ENCODE measurements around the gene SLC25A26.

Gene SLC25A26

DNA sequence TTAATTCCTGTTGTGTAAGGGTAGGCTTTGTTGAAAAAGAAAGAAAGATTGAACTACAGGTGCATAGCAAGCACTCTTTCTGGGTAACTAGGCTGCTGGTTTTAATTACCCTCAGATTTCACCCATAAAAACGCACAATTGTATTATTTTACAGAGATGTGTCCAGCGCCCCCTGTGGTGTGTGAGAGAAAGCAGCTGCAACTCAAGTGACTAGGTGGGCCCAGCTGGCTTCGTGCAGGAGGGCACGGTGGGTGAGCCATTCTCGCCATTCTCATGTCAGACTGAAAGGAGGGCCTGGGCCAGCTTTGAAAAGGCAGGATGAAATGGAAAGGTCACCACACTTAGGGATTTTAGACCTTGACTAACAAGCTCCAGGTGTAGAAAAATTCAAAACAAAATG is 157.5 kb downstream of the SLC25A26 start:
- peak; percentile 15 for DNase-seq

DNA sequence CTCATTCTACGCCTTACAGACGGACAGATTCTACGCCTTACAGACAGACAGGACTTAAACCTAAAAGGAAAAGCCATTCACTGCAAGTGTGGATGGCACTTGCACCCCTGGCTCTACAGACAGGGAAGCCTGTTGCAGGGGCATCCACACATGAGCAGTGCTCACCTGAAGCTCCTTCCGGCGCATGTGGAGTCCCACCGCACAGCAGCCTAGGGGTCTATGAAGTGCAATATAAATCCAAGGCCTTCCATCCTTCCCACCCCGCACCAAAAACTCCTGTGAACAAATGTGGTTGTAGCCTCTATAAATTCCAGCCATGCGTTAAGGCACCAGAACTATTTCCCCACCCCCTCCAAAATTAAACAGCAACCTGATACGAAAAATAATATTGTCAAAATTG is 158.8 kb downstream of the SLC25A26 start:
- no peak for DNase-seq

DNA sequence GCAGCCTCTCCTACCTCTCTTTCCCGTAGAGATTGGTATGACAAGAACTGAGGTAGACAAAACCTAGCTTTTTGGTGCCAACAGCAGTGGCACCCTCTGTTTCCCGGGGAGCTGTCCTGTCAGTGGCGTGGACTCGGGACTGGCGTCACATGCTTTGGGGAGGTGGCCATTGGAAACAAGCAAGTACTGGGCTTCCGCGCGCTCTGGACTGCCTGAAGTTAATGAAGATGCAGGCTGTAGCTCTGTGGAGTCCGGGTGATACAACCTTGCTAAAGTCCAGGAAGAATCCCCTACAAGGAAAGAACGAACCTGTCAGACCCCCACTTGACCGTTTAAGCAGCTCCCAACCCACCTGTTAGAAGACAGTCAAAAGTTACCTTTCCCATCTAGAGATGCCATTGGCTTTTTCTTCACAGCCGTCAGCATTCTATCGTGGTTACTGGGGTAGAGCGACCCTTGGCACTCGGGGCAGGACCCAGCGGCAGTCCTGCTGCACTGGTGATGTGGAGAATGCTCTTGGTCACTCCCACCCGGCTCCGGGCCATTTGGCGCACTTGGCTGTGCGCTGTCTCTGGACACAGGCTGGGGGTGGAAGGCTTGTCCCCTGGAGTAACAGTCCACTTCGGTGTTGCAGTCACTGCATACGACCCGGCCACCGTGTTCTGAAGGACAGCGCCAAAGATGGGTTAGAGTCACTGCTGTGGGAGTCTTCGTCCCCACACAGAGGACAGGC is 159.6 kb downstream of the SLC25A26 start:
- DNase-seq = no peak

DNA sequence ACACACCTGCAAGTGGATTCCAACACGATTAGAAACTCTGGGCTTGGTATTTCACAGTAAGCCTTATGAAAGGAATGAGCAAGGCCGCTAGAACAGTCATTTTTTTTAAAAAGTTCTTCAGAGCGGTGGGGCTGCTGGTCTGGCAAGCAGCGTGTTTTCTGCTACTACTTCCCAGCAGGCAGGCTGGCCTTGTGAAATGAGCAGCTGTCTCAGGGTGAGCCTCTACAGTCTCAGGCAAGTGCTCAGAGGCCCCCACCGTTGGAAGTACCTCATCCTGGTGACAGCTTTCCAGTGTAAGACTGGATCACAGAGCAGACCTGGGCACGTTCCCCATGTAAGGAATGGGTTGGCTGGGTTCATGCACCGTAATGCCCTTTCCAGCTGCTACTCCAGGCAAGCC is 160.8 kb downstream of the SLC25A26 start:
- no peak for DNase-seq

DNA sequence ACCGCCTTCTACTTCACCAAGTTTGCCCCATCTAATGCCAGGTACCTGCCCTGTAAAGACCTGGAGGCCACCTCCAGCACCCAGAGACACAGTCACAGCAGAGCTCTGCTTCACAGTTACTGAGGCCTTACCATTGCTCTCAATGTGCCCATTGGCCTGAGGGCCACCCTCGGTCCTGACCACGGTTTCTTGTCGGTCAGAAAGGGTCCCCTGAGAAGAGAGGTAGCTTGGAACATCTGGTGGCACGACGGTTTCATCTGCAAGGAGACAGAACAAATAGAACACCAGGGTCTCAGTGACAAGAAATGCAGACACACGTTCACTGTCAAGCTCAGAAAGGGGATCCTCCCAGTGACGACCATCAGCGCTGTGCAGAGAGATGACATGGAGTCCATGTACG is 161.3 kb downstream of the SLC25A26 start:
- no peak for DNase-seq

DNA sequence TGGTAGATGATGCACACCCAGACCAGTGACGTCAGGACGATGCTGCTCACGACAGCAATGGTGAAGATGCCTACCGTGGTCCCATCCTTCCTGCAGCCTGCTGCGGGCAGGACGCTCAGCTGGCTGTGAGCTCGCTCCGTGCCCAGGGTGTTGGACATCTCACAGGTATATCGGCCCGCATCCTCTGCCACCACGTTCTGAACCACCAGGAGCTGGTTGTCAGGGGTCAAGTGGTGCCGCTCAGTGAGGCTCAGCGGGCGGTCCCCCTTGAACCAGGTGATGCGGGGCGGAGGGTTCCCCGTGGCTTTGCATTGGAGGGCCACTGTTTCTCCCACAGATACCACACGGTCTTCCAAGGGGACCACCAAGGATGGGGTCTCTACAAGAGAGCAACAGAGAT is 162.2 kb downstream of the SLC25A26 start:
- no peak for DNase-seq

DNA sequence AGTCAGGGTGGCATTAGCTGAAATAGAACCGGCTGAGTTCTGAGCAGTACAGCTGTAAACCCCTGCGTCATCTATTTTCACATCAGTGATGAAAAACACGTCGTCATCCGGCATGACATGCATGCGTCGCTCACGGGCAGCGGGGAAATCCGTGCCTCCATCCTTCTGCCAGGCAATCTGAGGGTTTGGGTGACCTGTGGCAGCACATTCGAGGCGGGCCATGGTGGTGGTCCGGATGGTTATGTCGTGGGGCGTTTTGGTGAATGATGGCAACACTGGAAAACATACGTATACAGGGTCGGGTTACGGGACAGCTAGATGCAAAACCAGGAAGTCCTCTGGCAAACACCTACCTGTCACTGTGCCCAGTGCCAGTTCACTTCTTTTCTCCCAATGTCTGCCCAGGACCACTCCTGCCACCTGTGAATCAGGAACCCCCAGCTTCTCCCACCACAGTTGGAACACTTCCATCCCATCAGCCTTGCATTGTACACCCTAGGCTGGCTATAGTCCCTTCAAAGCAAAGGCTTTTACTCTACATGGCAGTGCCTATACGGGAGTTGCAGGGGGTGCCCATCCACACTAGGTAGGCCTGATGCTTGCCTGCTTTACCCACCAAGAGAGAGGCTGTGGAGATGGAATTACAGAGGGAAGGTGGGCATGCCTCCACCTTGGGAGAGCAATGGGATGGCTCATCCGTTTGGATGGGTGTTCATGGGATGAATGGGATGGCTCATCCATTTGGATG is 163.4 kb downstream of the SLC25A26 start:
- DNase-seq = no peak

DNA sequence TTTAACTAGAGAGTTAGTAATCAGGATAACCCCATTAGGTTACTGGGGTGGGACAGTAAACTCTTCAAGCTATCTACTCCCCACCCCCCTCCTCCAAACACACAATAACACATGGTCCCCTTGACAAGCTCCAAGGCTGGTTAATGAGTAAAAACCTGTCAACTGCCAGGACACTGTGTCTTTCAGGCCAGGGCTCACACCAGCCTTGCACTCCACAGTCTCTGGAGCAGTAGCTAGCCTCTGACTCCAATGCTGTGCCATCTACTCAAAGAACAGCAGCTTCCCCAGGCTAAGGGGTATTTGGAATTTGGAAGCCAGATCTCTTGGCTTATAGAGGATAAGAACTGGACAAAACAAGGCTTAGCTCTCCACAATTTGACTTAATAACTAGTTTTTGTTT is 164.3 kb downstream of the SLC25A26 start:
- DNase-seq = no peak

DNA sequence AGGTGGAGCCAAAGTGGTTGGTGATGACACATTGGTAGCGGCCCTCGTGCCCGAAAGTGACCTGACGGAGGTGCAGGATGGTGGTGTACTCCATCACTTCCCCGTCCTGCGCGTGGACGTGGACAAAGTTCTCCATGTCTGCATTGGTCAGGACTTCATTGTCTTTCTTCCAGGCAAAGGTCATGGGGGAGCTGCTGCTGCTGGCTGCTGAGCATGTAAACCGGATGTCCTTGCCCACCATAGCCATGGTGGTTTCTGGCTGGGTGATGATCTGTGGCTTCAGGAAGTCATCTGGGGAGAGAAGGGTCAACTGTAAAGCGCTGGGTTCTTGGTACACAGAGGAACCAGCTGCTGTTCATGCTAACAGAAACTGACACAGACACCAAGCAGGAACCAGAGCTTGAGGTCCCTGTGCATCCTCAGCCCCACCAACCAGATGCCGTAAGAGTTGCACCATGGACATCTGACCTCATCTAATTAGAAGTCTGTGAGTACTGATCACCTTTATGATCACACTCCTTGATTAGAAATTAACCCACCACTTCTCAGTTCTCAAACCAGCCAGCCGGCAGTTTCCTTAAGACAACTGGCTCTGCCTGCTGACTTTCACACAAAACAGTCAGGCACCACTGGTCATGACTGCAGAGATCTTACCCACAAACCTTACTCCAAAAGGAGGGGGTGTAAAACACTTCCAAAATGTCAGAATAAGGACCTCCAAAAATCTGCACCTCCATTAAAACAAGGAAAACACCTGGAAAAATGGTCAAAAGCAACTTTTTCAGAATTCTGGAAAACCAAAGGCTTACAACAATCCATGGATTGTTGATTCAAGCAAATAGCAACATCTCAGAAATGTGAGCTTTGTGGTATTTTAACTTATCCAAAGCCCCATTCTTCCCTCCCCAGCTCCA is 165.5 kb downstream of the SLC25A26 start:
- DNase-seq = no peak

DNA sequence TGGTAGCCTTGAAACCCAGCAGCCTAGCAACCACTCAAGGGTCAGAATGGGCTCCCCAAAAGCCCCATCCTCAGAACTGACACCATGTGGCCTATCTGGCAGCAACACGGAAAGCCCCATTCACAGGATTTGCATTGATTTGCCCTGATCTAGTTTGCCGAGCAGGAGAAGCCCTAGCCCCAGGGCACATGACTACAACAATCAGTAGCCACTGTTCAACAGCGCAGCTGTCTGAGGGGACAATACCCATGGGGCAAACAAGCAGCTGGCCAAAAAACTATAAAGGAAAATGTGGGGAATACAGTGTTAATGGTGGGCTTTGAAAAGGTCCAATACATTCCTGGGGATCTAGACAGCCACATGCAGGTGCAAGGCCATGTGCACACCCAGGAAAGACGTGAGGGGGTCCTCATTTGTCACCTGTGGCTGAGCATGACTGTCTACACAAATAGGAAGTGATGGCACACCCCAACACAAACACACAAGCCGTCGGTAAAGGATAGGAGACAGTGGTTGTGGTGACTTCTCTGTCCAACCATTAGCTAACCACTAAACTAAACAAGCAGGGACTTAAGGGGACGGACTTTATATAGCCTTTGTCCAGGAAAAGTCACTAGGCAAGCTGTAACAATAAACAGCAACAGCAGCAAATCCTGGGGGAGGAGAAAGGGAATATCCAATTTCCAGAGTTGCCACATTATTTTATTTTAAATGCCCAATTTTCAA is 166.3 kb downstream of the SLC25A26 start:
- DNase-seq = no peak

DNA sequence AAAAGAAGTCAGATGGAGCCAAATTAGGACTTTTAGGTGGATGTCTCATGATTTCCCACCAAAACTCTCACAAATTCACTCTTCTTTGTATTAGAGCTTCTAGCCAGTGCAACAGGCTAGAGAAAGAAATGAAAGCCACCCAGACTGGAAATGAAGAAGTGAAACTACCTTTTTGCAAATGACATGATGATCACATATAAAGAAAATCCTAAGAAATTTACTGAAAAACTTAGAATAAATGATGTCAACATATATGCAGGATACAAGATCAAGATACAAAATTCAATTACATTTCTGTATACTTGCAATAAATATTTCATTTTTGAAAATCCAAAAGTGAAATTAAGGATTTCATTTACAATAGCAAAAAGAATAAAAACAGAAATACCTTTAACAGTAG is 169.2 kb downstream of the SLC25A26 start:
- no peak for DNase-seq

DNA sequence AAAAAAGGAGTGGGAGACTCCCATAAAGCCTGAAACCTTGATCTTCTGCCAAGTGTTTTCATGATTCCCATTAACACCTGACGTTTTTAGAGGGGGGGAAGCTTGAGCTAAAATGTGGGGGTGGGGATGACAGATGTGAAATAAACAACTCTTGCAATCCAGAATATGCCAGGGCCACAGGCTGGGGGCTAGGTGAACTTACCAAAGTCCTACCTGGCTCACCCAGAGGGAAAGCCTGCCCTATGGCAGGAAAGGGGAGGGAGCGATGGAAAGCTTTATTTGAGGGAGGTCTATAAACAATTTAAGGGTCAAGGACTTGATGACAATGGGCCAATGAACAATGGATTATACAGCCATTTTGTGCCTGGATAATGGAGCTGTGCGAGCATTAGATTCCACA is 171.7 kb downstream of the SLC25A26 start:
- no peak for DNase-seq

DNA sequence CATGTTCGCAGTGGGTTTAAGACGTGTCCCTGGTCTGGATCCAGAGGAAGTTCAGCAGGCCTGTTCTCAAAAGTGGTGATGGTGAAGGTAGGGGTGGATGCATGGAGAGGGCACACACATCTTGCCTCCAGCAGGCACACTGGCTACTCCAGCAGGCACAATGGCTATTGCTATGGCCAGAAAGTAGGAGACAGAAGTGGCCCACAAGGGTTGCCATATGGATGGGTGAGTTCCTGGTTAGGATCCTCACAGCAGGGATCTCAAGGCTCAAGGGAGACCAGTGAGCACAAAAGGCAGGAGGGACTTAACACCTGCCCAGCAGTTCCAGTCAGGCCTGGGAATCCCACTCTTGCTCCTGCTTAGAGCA is 172.1 kb downstream of the SLC25A26 start:
- no peak for DNase-seq

DNA sequence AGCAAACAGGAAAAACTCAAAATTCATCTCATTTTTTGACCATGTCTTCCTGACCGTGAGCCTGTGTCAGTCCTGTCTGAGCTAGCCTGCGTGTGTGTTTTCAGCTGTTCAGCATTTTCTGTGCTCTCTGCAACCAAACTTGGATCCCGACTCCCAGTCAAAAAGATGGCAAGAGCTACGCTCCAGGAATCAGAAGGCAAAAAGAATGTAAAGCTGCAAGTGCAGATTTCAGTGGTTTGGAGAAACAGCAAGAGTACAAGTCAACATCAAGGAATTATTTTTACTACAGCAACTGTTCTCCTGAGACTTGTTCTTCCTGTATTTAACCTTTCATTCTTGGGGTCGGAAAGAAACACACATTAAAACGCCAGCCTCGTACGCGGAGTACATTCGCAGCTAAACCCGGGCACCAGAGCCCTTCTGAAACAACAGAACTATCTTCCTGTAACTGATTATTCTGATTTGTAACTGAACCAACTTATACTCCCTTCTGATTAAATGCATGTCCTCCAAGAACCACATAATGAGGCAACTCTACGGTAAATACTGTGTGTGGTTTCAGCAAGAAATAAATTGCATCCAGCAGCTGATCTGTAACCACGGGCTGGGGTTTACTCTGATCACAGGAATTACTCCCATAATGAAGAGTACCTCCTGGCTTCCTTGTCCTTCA is 172.7 kb downstream of the SLC25A26 start:
- peak; percentile 58 for DNase-seq

DNA sequence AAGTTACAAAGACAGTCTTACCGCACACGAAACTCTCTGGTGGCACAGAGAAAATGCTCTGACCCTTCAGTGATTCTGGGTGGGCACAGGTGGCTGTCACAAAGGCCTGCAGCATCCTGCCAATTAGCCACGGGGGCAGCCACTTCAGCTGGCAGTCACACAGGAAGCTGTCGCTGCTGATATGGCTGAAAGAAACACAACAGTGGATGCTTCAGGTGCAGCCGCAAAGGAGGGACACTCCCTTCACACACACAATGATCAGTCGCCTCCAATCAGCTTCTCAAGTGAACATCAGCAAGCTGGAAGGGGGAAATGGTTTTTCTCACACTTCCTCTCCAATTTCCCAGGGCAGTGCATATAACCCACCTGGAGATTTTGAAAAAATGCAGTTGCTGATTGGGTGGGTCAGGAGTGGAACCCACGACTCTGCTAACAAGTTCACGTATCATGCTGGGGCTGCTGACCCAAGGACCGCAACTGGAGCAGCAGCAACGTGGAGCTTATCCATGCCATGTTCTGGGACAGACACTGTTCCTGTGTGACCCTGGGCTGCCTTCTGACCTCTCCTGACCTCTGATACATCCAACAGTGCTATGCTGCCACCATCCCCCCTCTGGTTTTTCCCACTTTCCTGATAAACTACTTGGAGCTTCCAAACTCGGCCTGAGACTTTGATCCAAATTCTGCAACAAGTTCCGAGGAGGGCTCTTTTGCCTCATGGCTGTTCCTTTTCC is 173.4 kb downstream of the SLC25A26 start:
- DNase-seq = no peak

DNA sequence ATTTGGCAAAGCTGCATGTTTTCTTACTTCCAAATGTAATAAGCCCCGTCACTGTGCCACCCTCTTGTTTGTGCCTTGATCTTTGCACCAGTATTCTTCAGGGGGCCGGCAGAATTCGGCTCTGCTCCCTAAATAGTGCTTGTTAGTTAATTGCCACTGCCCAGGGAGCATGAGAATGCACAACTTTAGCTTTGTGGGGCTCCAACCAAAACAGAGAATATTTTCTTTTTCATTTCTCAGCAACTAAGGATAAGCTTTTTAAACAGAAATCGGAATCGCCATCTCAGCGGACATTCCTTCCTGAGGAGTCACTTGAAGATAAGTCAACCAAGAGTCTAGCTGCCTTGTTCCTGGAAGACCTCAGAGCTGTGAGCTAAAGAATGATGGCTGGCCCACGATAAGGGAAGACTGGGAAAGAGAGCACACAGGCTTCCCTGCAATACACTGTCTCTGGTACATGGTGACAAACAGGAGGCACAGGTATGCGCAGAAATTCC is 174.0 kb downstream of the SLC25A26 start:
- DNase-seq = peak; percentile 38

DNA sequence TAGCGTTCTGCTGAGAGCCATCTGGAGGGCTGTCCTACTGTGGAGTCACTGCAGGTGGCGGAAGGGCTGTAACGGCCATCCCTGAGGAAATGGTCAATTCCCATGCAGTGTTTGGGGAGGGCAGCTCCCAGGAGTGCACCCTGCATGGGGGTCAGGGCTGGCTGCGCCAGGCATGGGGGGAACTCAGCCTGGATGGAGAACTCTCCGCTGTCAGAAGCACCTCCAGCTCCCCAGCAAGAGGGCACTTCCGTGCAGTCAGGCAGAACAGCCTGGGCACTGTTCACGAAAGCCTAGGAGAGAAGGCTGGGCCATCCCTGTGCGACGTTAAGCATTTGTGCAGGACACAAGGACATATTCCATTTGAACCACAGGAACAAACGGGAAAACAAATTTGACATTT is 174.8 kb downstream of the SLC25A26 start:
- no peak for DNase-seq

DNA sequence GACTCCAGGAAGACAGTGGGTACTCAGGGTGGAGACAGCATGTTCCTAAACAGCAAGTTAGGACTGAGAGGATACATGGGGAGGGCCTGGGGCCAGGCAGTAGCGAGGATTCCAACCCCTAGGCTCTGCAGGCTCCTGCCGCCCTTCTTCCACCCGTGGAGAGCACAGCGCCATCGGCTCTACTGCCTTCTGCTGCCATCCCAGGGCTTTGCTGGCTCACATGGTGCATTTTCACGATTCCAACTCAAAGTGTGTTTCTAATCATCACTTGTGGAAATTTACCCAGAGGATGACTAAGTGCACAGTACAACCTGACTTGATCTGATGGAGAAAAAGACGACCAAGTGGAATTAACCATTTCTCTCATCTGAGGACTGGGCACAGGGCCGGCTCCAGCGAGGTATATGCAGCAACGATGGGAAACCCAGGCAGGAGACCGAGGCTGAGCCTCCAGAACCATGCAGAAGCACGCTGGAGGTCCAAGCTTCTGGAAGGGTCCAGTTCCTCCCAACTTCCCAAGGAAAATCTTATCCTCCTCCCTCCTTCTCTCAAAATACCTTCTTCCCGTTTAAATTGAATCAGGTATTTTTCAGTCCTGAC is 175.5 kb downstream of the SLC25A26 start:
- no peak for DNase-seq

DNA sequence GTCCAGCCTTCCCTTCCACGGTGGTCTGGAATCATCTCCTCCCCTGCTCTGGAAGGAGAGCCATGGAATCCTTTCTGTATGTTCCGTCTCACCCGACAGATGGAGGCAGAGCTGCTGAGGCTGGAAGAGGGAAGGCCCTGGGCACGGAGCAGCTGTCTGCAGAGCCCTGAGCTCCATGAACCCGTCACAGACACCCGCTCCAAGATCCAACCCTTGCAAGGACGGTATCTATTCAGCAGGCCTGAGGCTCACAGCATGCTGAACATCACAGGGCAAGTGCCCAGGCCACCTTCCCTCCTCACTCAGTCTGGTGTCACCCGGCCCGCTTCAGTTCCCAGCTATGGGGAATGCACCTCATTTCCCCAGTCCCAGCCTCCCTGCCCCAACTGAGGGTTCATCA is 176.1 kb downstream of the SLC25A26 start:
- no peak for DNase-seq

DNA sequence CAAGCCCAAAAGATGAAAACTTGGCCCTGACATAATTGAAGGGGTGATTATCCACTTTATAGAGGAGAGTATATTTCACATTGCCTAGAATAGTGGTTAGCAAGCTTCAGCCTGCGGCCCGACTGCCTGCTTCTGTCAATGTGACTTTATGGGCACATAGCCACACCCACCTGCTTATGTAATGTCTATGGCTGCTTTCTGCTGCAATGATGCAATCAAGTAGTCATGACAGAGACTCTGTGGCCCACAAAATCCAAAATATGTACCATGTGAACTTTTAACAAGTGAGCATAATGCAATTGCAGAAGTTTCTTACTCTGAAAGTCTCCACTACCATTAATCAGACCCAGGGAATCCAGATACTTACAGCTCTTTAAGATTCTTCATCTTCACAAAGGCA is 176.9 kb downstream of the SLC25A26 start:
- peak; percentile 39 for DNase-seq
